Smooth muscle cell (in vitro differentiated cells): ENCODE results near the gene TFAP2A. TPM values are rescaled to one million over a fixed set of nuclear protein-coding genes. Genes with fewer than 3 reads are reported as not detected.

Experiments used
- DNase-seq: peaks from one replicate; lab custom pipeline; 2025; ENCODE audit not compliant: unreplicated experiment; lab: John Stamatoyannopoulos, UW
- H2AFZ ChIP-seq: fragments of 200-600 bp; sonication (generic); 2 replicates; pipeline ENCODE4 v1.6.0; 2016; ENCODE audit warnings: antibody characterized with exemption, low read depth, mild to moderate bottlenecking
- H3F3A ChIP-seq: fragments of 200-600 bp; sonication (generic); 2 replicates; pipeline ENCODE4 v1.6.0; 2017; ENCODE audit warnings: antibody characterized with exemption, low read depth
- H3K27ac ChIP-seq: fragments of 200-600 bp; sonication (generic); 2 replicates; pipeline ENCODE4 v1.5.1; 2016; ENCODE audit warnings: low read depth, mild to moderate bottlenecking
- H3K27me3 ChIP-seq: fragments of 200-600 bp; sonication (generic); 2 replicates; pipeline ENCODE4 v1.6.1; 2016; ENCODE audit warnings: low read depth, mild to moderate bottlenecking
- H3K36me3 ChIP-seq: fragments of 200-600 bp; sonication (generic); 2 replicates; pipeline ENCODE4 v1.5.1; 2016; ENCODE audit warnings: low read depth
- H3K4me1 ChIP-seq: fragments of 200-600 bp; sonication (generic); 2 replicates; pipeline ENCODE4 v1.5.1; 2016; ENCODE audit warnings: low read depth
- H3K4me2 ChIP-seq: fragments of 200-600 bp; sonication (generic); 2 replicates; pipeline ENCODE4 v1.6.0; 2016; ENCODE audit warnings: mild to moderate bottlenecking
- H3K4me3 ChIP-seq: fragments of 200-600 bp; sonication (generic); 2 replicates; pipeline ENCODE4 v1.5.1; 2016; ENCODE audit warnings: mild to moderate bottlenecking
- H3K79me2 ChIP-seq: fragments of 200-600 bp; sonication (generic); 2 replicates; pipeline ENCODE4 v1.6.0; 2016; ENCODE audit warnings: low read depth, mild to moderate bottlenecking
- H3K9ac ChIP-seq: fragments of 200-600 bp; sonication (generic); 2 replicates; pipeline ENCODE4 v1.6.0; 2016; ENCODE audit warnings: low read depth
- H3K9me3 ChIP-seq: fragments of 200-600 bp; sonication (generic); replicated peaks from 2 replicates; pipeline ENCODE4 v1.5.1; 2016; ENCODE audit warnings: low read depth
- H4K20me1 ChIP-seq: fragments of 200-600 bp; sonication (generic); 2 replicates; pipeline ENCODE4 v1.6.0; 2016; ENCODE audit warnings: low read depth
- CTCF ChIP-seq: fragments of 200-600 bp; sonication (generic); IDR thresholded peaks from 2 replicates; pipeline ENCODE4 v1.5.1; 2017; ENCODE audit warnings: borderline replicate concordance, mild to moderate bottlenecking, antibody characterized with exemption; ENCODE audit not compliant: insufficient read depth, poor library complexity, severe bottlenecking
- WGBS: methylation state at CpG from one replicate; pipeline ENCODE4 v1.1.7; 2016; ENCODE audit warnings: low lambda C conversion rate; 5-methylcytosine and 5-hydroxymethylcytosine counted together
- polyA plus RNA-seq: library from polyadenylated mRNA; unstranded; fragments of >200 nt; fragmentation: Nextera tagmentation; extraction: Ambion mirVana; gene quantifications from 2 replicates; pipeline ENCODE4 v1.2.1, GENCODE V29; 2016
- total RNA-seq: library from RNA; depleted of rRNA; stranded (reverse); fragments of >200 nt; gene quantifications from 2 replicates; pipeline ENCODE4 v1.2.3, GENCODE V29; 2014

TFAP2A gene
- total and polyA plus RNA-seq, 2 experiments from 2014 or later: 10.1 to 13.6 TPM

GRCh38 chr6:10391799-10392198 lies 23.1 kb downstream of the TFAP2A start:
- Histone ChIP-seq H3K36me3 (no peaks in the 10 kb centered on the region), H3K9ac (no peak overlapping the region), H3K27me3 (peaks cover 97% of the 10 kb centered on the region), H2AFZ (no peak overlapping the region), H3K27ac (no peak overlapping the region), H3F3A (no peaks in the 10 kb centered on the region), H3K79me2 (no peaks in the 10 kb centered on the region), H3K4me2 (no peak overlapping the region), H3K9me3 (no peaks in the 10 kb centered on the region), H3K4me3 (no peak overlapping the region), H4K20me1 (no peaks in the 10 kb centered on the region), H3K4me1 (peaks cover 15% of the 10 kb centered on the region)
- no peak for TF ChIP-seq CTCF
- DNase-seq: no peak
- WGBS: 26% methylated on average over 10 of the region's 10 CpGs

GRCh38 chr6:10391299-10391630 lies 23.6 kb downstream of the TFAP2A start:
- H3K9ac ChIP-seq: no peak overlapping the region
- H3K36me3 ChIP-seq: no peaks in the 10 kb centered on the region
- no peak overlapping the region for H3K4me3 ChIP-seq
- no peaks in the 10 kb centered on the region for H3F3A ChIP-seq
- no peak overlapping the region for H3K27ac ChIP-seq
- TF ChIP-seq CTCF: no peak
- H3K79me2 ChIP-seq: no peaks in the 10 kb centered on the region
- peaks cover 15% of the 10 kb centered on the region for H3K4me1 ChIP-seq
- no peak overlapping the region for H3K4me2 ChIP-seq
- H3K9me3 ChIP-seq: no peaks in the 10 kb centered on the region
- H4K20me1 ChIP-seq: no peaks in the 10 kb centered on the region
- WGBS: 14% methylated on average over 10 of the region's 10 CpGs
- peaks cover 100% of the 10 kb centered on the region for H3K27me3 ChIP-seq
- no peak overlapping the region for H2AFZ ChIP-seq
- no peak for DNase-seq

GRCh38 chr6:10390495-10391298 lies 24.2 kb downstream of the TFAP2A start:
- no peak for TF ChIP-seq CTCF
- Histone ChIP-seq H3K36me3 (no peaks in the 10 kb centered on the region), H3K4me2 (peak overlapping the region; percentile 82), H3F3A (no peaks in the 10 kb centered on the region), H3K4me1 (peaks cover 11% of the 10 kb centered on the region), H3K4me3 (peak overlapping the region; percentile 29), H3K9me3 (no peaks in the 10 kb centered on the region), H4K20me1 (no peaks in the 10 kb centered on the region), H2AFZ (no peak overlapping the region), H3K27ac (no peak overlapping the region), H3K27me3 (peaks cover 100% of the 10 kb centered on the region), H3K9ac (no peak overlapping the region), H3K79me2 (no peaks in the 10 kb centered on the region)
- DNase-seq: no peak
- 12% methylated on average over 41 of the region's 41 CpGs for whole genome bisulfite sequencing
